Nephron (organoid): ENCODE data around the gene UBR4.
A peak's percentile ranks its signal among the peaks of the same experiment; 100 is the strongest.

Source experiments
- H3K27ac Mint-ChIP-seq, 3 experiments: 2 replicates each; pipeline ENCODE4 v1.8.0; 2020; ENCODE audit warnings: mixed read lengths in 3 of 3, mild to moderate bottlenecking in 2 of 3, moderate library complexity in 1 of 3
- H3K27me3 Mint-ChIP-seq: 2 replicates; pipeline ENCODE4 v1.8.0; 2021; ENCODE audit warnings: low read depth, mild to moderate bottlenecking, moderate library complexity, mixed read lengths
- H3K36me3 Mint-ChIP-seq: 2 replicates; pipeline ENCODE4 v1.8.0; 2020; ENCODE audit warnings: low read depth, mixed read lengths
- H3K4me1 Mint-ChIP-seq: 2 replicates; pipeline ENCODE4 v1.8.0; 2020; ENCODE audit warnings: mixed read lengths
- H3K4me3 Mint-ChIP-seq, 3 experiments: 2 replicates each; pipeline ENCODE4 v1.8.0; 2020; ENCODE audit warnings: mild to moderate bottlenecking in 3 of 3, mixed read lengths in 3 of 3, moderate library complexity in 2 of 3
- H3K9me3 Mint-ChIP-seq: 2 replicates; pipeline ENCODE4 v1.8.0; 2020; ENCODE audit warnings: mixed read lengths
- CTCF ChIP-seq, 3 experiments: fragments of 200-600 bp; sonication (generic); IDR thresholded peaks; one replicate each; pipeline ENCODE4 v1.5.0; 2021; ENCODE audit warnings: antibody characterized with exemption in 3 of 3; ENCODE audit not compliant: unreplicated experiment in 3 of 3

The UBR4 gene

DNA sequence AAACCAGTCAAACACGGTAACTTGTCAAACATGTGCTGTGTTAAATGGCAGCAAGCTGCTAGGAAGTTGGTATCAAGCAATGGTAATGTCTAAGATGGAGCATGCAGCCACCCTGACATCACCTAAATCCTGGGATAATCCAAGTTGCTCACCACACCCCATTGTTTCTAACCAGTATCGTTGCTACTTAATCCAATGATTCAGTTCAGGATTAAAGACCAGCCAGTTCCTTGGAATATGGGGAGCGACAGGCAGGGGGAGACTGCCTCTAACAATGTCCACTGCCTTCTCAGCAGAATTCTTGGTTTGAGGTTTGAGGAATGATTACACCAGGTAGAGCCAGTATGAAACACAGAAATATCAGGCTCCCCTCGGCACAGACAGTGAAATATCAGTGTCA lies 131.5 kb downstream of the UBR4 start:
- H3K27ac Mint-ChIP-seq: peak overlapping the region in 1 of 3 experiments; percentile 93
- H3K4me1 Mint-ChIP-seq: peaks cover 9% of the 10 kb centered on the region
- H3K36me3 Mint-ChIP-seq: peaks cover 79% of the 10 kb centered on the region
- H3K9me3 Mint-ChIP-seq: no peaks in the 10 kb centered on the region
- H3K4me3 Mint-ChIP-seq: no peak overlapping the region
- H3K27me3 Mint-ChIP-seq: no peaks in the 10 kb centered on the region
- TF ChIP-seq CTCF (IDR thresholded peaks at IDR 0.05; ENCODE audit: unreplicated experiment in 3 of 3): no peak

DNA sequence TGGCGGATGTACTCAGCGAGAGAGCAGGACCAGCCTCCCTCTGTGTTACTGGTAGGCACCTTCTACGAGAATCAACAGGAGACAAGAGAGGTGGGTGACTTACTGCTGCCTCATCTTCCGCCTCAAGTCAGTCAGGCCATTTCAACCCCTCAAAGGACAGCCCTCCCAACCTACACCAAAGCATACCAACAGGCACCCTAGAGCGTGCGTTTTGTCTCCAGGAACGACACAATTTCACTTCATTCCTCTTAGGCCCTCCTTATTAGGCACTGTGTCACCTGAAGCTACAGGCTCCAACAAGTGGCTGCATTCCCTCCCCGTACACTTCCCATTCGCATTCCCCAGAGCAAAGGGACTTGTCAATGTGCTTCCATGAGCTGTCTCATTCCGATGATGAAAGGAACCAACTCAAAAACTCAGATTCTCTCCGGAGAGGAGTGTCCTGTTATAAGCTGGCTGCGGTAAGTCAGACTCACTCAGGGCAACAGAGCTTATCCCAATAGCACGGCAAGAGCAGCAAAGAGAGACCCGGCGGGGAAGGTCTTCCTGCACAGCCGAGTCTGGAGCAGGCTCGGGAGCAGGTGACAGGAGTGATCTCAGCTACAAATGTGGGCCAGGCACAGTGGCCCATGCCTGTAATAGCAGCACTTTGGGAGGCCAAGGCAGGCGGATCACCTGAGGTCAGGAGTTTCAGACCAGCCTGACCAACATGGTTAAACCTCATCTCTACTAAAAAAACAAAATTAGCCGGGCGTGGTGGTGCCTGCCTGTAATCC lies 133.0 kb downstream of the UBR4 start:
- no peaks in the 10 kb centered on the region for H3K9me3 Mint-ChIP-seq
- no peak overlapping the region for H3K4me3 Mint-ChIP-seq
- H3K4me1 Mint-ChIP-seq: peaks cover 9% of the 10 kb centered on the region
- peaks cover 71% of the 10 kb centered on the region for H3K36me3 Mint-ChIP-seq
- no peak overlapping the region for H3K27ac Mint-ChIP-seq
- TF ChIP-seq CTCF (IDR thresholded peaks at IDR 0.05; ENCODE audit: unreplicated experiment in 3 of 3): no peak
- H3K27me3 Mint-ChIP-seq: no peaks in the 10 kb centered on the region

GRCh38 chr1:19074902-19075721 lies 135.0 kb downstream of the UBR4 start:
- H3K9me3 Mint-ChIP-seq: no peaks in the 10 kb centered on the region
- peaks cover 10% of the 10 kb centered on the region for H3K27me3 Mint-ChIP-seq
- peak overlapping the region in 1 of 3 experiments; percentile 28 for H3K27ac Mint-ChIP-seq
- H3K4me3 Mint-ChIP-seq: no peak overlapping the region
- peaks cover 9% of the 10 kb centered on the region for H3K4me1 Mint-ChIP-seq
- peaks cover 55% of the 10 kb centered on the region for H3K36me3 Mint-ChIP-seq
- no peak for TF ChIP-seq CTCF (IDR thresholded peaks at IDR 0.05; ENCODE audit: unreplicated experiment in 3 of 3)

DNA sequence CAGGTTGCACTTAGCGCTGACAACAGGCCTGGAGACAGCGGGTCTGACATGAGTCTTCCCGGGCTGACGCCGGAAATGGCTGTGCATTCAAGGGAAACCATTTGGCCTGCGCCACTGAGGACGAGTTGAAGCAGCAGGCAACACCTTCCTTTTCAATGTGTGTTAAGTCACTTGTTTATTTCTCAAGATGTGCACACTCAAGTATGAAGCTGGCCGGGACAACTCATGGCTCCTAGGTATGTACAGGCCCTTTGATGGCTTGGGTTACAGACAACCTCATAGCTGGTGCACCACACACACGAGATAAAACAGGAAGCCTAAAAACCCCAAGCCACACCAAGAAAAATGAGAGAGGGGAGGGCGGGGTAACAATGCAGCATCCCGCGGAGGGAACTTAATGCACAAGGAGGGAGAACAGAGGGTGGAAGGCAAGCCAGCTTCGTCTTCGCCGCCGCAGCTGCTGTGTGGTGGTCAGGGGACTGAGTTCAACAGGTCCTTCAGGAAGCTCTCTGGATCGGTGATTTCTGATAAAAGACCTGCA lies 135.6 kb downstream of the UBR4 start:
- no peak overlapping the region for H3K4me3 Mint-ChIP-seq
- H3K27ac Mint-ChIP-seq: no peak overlapping the region
- H3K36me3 Mint-ChIP-seq: peaks cover 50% of the 10 kb centered on the region
- peaks cover 3% of the 10 kb centered on the region for H3K4me1 Mint-ChIP-seq
- no peak for TF ChIP-seq CTCF (IDR thresholded peaks at IDR 0.05; ENCODE audit: unreplicated experiment in 3 of 3)
- H3K27me3 Mint-ChIP-seq: peaks cover 10% of the 10 kb centered on the region
- no peaks in the 10 kb centered on the region for H3K9me3 Mint-ChIP-seq

GRCh38 chr1:19073311-19074186 lies 136.5 kb downstream of the UBR4 start:
- Mint-ChIP-seq H3K4me3 (no peak overlapping the region), H3K4me1 (no peaks in the 10 kb centered on the region), H3K9me3 (no peaks in the 10 kb centered on the region), H3K27ac (no peak overlapping the region), H3K27me3 (peaks cover 10% of the 10 kb centered on the region), H3K36me3 (peaks cover 46% of the 10 kb centered on the region)
- TF ChIP-seq CTCF (IDR thresholded peaks at IDR 0.05; ENCODE audit: unreplicated experiment in 3 of 3): no peak
